Right lobe of liver (tissue), 6 donors: ENCODE measurements around the gene PRSS36. TPM values are rescaled to one million over a fixed set of nuclear protein-coding genes. Genes with fewer than 3 reads are reported as not detected.

Source experiments
- ATAC-seq, 4 donors: fragments of 200-7000 bp; cut with Tn5 transposase; one replicate each; pipeline ENCODE4 v1.9.1; 2020; ENCODE audit warnings: mild to moderate bottlenecking in 4 of 4, moderate library complexity in 4 of 4
- DNase-seq, 3 donors: peaks; one replicate each; pipeline ENCODE4 v3.0.0-alpha.2; 2020
- H3K27ac ChIP-seq, 3 donors: fragments of 200-600 bp; one replicate each; pipeline ENCODE4 v1.8.0; 2022
- H3K27me3 ChIP-seq, 2 donors: fragments of 200-600 bp; one replicate each; pipeline ENCODE4 v1.8.0; 2022
- H3K36me3 ChIP-seq, 4 donors: fragments of 200-600 bp; sonication (generic) in 1 of 4; one replicate each; pipeline versions ENCODE4 v1.5.1 to v1.8.0; 2017 to 2022; ENCODE audit warnings: control low read depth in 1 of 4
- H3K4me1 ChIP-seq, 4 donors: fragments of 200-600 bp; sonication (generic) in 1 of 4; one replicate each; pipeline versions ENCODE4 v1.5.1 to v1.8.0; 2017 to 2022; ENCODE audit warnings: control low read depth in 1 of 4
- H3K4me3 ChIP-seq, 3 donors: fragments of 200-600 bp; one replicate each; pipeline ENCODE4 v1.8.0; 2022
- H3K9me3 ChIP-seq, 4 donors: fragments of 200-600 bp; sonication (generic) in 1 of 4; one replicate each; pipeline versions ENCODE4 v1.5.1 to v1.8.0; 2017 to 2022; ENCODE audit warnings: control low read depth in 1 of 4
- POLR2A ChIP-seq: fragments of 450-650 bp; IDR thresholded peaks from one replicate; pipeline ENCODE4 v1.6.1; 2017; ENCODE audit warnings: antibody characterized with exemption, mild to moderate bottlenecking
- WGBS: methylation state at CpG from one replicate; pipeline ENCODE4 v1.1.6; 2018; ENCODE audit warnings: low coverage, low lambda C conversion rate; ENCODE audit not compliant: insufficient coverage; ENCODE audit errors: missing lambda C conversion rate; 5-methylcytosine and 5-hydroxymethylcytosine counted together
- intact Hi-C, 2 donors: fragments of 100-400 bp; cut with DNase I; formaldehyde crosslinking; loops; one replicate each; pipeline versions ENCODE4 v1.11.2 to v1.14.1; 2022
- total RNA-seq, 6 experiments: library from RNA; depleted of rRNA in 2 of 6; stranded (reverse); fragments of >200 nt in 2 of 6; fragmentation: NEBNext Ultra II Directional in 3 of 6; extraction: Animal tissue kit (Norgen Biotek cat#: 25700) in 3 of 6; gene quantifications; one replicate each; pipeline versions ENCODE4 v1.1.0 to v1.2.4, GENCODE V29; 2016 to 2023
- TF ChIP-seq, protein P1 (sequence below), 4 donors: fragments of 200-600 bp in 3 of 4; fragments of 450-650 bp in 1 of 4; IDR thresholded peaks; one replicate each; pipeline versions ENCODE4 v1.5.1 to v1.8.0; 2016 to 2022; ENCODE audit warnings: antibody characterized with exemption in 4 of 4, mild to moderate bottlenecking in 2 of 4
- donor health status: DM: no; HTN: yes; CAD: no.
- donor health status: DM: no; HTN: no; CAD: no.
- donor health status: DM: no; HTN: no; CAD: no.
- donor health status: DM: no; HTN: yes; CAD: no.
- donor health status: DM: no; HTN: yes; CAD: no.

The PRSS36 gene
- total RNA-seq, 6 experiments from 2014 or later: 0.25 to 1.6 (median 1.0) TPM

DNA sequence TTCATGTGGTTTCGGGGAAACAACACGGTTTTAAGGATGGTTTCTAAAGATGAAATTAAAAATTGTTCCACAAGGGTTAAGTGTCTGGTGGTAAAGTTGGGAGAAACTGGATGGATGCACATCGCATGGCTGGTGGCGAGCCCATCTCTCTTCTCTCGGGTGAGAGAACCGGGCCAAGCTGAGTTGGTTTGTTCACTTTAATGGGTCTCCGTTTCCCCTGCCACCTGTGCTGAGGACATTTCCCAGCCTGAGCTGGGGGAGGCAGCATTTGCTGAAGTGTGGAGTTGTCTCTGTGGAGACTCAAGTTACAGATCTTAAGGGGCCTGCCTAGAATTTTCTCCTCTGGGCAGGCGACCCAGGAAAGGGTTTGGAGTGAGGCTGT, 37.9 kb upstream of the PRSS36 start:
- Histone ChIP-seq H3K27ac (no peak overlapping the region), H3K36me3 (peaks cover 34 to 99% (median 73%) of the 10 kb centered on the region in 4 donors), H3K4me3 (no peak overlapping the region), H3K27me3 (no peaks in the 10 kb centered on the region), H3K4me1 (peaks cover 0 to 2% (median under 1%) of the 10 kb centered on the region in 4 donors), H3K9me3 (no peaks in the 10 kb centered on the region)
- TF ChIP-seq, protein P1, sequence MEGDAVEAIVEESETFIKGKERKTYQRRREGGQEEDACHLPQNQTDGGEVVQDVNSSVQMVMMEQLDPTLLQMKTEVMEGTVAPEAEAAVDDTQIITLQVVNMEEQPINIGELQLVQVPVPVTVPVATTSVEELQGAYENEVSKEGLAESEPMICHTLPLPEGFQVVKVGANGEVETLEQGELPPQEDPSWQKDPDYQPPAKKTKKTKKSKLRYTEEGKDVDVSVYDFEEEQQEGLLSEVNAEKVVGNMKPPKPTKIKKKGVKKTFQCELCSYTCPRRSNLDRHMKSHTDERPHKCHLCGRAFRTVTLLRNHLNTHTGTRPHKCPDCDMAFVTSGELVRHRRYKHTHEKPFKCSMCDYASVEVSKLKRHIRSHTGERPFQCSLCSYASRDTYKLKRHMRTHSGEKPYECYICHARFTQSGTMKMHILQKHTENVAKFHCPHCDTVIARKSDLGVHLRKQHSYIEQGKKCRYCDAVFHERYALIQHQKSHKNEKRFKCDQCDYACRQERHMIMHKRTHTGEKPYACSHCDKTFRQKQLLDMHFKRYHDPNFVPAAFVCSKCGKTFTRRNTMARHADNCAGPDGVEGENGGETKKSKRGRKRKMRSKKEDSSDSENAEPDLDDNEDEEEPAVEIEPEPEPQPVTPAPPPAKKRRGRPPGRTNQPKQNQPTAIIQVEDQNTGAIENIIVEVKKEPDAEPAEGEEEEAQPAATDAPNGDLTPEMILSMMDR (IDR thresholded peaks at IDR 0.05): no peak
- TF ChIP-seq POLR2A: no peak
- intact Hi-C loops: loop anchor here in 1 of 2 donors (10.0 kb wide), 1 partner anchor 267 kb away; the partner anchor contains the start of gene ARMC5
- DNase-seq: no peak
- WGBS: 90% methylated on average over 5 of the region's 8 CpGs
- ATAC-seq: no peak

GRCh38 chr16:31186930-31187807, 37.3 kb upstream of the PRSS36 start:
- Histone ChIP-seq H3K4me1 (peaks cover 0 to 9% (median 4%) of the 10 kb centered on the region in 4 donors), H3K27ac (no peak overlapping the region), H3K9me3 (no peaks in the 10 kb centered on the region), H3K36me3 (peaks cover 34 to 98% (median 71%) of the 10 kb centered on the region in 4 donors), H3K4me3 (no peak overlapping the region), H3K27me3 (no peaks in the 10 kb centered on the region)
- ATAC-seq: no peak
- DNase-seq: no peak
- WGBS: 87% methylated on average over 10 of the region's 10 CpGs
- TF ChIP-seq POLR2A: no peak
- TF ChIP-seq, protein P1 (IDR thresholded peaks at IDR 0.05): no peak
- intact Hi-C loops: loop anchor here in 1 of 2 donors (10.0 kb wide), 1 partner anchor 268 kb away; the partner anchor contains the start of gene ARMC5

GRCh38 chr16:31186176-31186575, 36.3 kb upstream of the PRSS36 start:
- no peaks in the 10 kb centered on the region for H3K27me3 ChIP-seq
- peaks cover 0 to 18% (median 7%) of the 10 kb centered on the region in 4 donors for H3K4me1 ChIP-seq
- ATAC-seq (no peak), DNase-seq (no peak)
- intact Hi-C loops: loop anchor here in 1 of 2 donors (10.0 kb wide), 1 partner anchor 269 kb away; the partner anchor contains the start of gene ARMC5
- H3K4me3 ChIP-seq: no peak overlapping the region
- H3K27ac ChIP-seq: no peak overlapping the region
- no peaks in the 10 kb centered on the region for H3K9me3 ChIP-seq
- TF ChIP-seq, protein P1 (IDR thresholded peaks at IDR 0.05): no peak
- no peak for TF ChIP-seq POLR2A
- WGBS: 46% methylated on average over 7 of the region's 7 CpGs
- H3K36me3 ChIP-seq: peaks cover 28 to 90% (median 64%) of the 10 kb centered on the region in 4 donors

- Histone ChIP-seq H3K36me3 (peaks cover 21 to 81% (median 57%) of the 10 kb centered on the region in 4 donors), H3K9me3 (no peaks in the 10 kb centered on the region), H3K27me3 (no peaks in the 10 kb centered on the region), H3K4me3 (no peak overlapping the region), H3K4me1 (peaks cover 0 to 19% (median 7%) of the 10 kb centered on the region in 4 donors), H3K27ac (no peak overlapping the region)
- ATAC-seq (no peak), DNase-seq (no peak)
- WGBS: 60% methylated on average over 5 of the region's 5 CpGs
- intact Hi-C loops: loop anchor here in 1 of 2 donors (10.0 kb wide), 1 partner anchor 269 kb away; the partner anchor contains the start of gene ARMC5
- no peak for TF ChIP-seq POLR2A
- TF ChIP-seq, protein P1 (IDR thresholded peaks at IDR 0.05): no peak
Measured at GRCh38 chr16:31185339-31185738, 35.5 kb upstream of the PRSS36 start.
